HG02852 (cell line): ENCODE data around the gene MSL3B.
A peak's percentile ranks its signal among the peaks of the same experiment; 100 is the strongest.
"Not testable (repeated sequence)": the region's sequence is repeated elsewhere in the genome, so short reads cannot be mapped to it uniquely, and the experiment has no call there.

Experiments
- ATAC-seq: cut with Tn5 transposase; IDR thresholded peaks from one replicate; pipeline ENCODE4 v1.9.1; 2021; ENCODE audit warnings: mild to moderate bottlenecking, moderate library complexity; ENCODE audit not compliant: unreplicated experiment

Gene MSL3B

GRCh38 chr2:233867993-233868532 is at the start of gene MSL3B:
MSL3B (minus strand) TSS chr2:233868386.
- no peak for ATAC-seq

DNA sequence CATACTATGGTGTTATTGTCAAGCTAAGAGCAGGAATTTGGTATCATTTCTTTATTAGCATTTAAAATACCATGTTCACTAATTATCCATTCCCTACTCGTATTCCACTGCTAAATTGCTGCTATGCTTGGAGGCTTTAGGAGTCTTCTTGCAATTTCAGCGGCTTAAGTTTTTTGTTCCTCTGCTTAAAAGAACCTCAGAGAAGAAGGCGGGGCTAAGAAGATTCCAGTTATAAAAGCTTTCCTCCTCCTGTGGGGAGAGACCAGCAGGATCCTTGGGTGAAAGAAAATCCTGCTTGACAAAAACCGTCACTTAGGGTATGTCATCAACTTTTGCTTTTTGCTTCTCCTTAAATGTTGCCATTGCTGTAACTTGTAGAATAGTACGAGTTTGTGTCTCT is 48.9 kb upstream of the MSL3B start, which contains the start of gene TRPM8:
Gene TRPM8 (plus strand): TSS at position 258 of the 400 bp plus-strand sequence. CDS start 9,165 bp downstream, outside the sequence.
- ATAC-seq: no peak

DNA sequence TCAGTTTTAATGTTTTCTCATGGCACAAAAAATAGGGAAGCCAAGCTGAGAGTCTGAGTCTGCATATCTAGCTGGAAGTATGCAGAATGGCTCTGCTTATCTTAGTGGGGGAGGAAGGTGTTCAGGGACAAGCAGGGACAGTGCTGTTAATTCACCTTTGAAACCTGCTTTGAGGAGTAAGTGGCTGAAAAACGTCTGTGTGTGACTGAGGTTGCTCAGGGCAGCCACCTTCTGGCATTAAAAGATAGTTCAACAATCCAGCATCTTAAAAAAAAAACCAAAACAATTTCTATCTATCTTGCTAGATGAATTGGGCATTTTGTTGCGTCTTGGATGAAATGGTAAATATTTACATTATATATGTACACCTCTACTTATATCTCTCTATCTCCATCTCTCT is 46.9 kb upstream of the MSL3B start:
- no peak for ATAC-seq

- ATAC-seq: no peak
Measured at GRCh38 chr2:233912691-233913423, 44.7 kb upstream of the MSL3B start.

DNA sequence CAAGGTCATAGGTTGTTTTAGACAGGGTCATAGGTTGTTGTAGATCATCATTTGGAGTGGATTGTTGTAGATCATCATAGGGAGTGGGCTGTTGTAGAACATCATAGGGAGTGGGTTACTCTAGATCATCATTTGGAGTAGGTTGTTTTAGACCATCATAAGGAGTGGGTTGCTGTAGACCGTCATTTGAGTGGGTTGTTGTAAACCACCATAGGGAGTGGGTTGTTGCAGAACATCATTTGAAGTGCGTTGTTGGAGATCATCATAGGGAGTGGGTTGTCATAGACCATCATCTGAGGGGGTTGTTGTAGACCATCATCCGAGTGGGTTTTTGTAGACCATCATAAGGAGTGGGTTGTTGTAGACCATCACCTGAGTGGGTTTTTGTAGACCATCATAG is 39.4 kb upstream of the MSL3B start:
- no peak for ATAC-seq

- no peak for ATAC-seq
Measured at GRCh38 chr2:233905945-233906344, 37.8 kb upstream of the MSL3B start.

DNA sequence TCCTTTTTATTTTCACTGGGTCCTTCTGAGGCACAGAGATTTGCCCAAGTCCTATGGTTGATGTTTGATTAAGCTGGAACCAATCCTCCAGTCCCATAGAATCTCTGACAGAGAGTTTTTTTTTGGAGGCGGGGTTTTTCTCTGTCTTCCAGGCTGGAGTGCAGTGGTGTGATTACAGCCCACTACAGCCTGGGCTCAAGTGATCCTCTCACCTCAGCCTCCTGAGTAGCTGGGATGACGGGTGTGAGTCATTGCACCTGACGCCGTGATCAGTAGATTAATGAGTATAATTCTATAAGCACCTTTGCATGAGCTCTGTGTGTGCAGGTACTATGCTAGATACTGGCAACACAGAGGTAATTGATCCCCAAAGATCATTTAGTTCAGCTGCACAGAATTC is 33.7 kb upstream of the MSL3B start:
- no peak for ATAC-seq

DNA sequence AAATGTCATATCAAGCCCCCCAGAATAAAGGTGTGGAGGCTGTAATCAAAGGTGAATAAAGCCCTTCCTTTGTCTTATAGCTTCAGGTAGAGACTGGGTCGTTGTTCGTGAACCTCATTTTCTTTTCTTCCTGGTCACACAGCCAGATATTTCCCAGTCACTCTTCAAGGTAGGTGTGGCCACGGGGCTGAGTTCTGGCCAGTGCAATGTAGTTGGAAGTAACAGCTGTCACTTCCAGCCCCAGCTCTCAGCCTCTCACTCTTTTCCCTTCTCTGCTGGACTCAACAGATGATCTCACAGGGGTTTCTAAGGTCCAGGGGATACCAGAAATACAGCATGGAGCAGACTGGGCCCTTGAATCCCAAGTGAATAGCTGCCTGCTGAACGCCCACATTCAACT is 33.2 kb upstream of the MSL3B start:
- no peak for ATAC-seq

- ATAC-seq: not testable (repeated sequence)
Measured at GRCh38 chr2:233896253-233896652, 28.1 kb upstream of the MSL3B start.

DNA sequence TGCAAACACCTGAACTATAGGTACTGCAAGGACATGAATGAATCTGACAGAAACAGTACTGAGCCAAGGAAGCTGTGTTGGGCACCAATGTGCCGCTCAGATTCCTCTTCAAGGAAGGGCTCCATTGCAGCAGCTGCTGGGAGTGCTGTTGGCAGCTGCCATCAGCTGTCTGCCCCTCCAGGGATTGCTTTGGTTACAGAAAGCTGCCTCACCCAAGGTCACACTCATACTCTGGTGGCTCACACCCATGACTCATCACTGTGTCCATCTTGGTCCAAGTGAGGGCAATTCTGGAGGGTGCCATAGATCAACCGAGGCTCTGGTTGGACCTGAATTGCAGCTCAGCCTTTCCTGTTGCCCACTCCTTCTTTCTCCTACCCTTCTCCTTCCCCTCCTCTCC is 24.6 kb upstream of the MSL3B start:
- no peak for ATAC-seq

GRCh38 chr2:233882353-233882752 is 14.2 kb upstream of the MSL3B start:
- no peak for ATAC-seq

DNA sequence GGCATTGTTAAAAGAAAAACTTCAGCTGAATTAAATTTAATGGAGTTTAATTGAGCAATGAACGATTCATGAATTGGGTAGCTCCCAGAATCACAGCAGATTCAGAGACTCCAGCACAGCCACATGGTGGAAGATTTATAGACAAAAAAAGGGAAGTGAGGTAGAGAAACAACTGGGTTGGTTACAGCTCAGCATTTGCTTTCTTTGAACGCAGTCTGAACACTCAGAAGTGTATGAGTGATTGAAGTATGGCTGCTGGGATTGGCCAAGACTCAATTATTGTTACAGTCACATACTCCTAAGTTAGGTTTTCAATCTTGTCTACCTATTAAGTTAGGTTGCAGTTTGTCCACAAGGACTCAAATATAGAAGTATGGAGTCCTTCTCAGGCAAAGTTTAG is 3.9 kb upstream of the MSL3B start:
- ATAC-seq: not testable (repeated sequence)

GRCh38 chr2:233871432-233871831 is 3.2 kb upstream of the MSL3B start:
- ATAC-seq: no peak

GRCh38 chr2:233866479-233866878 is 1.7 kb downstream of the MSL3B start:
- ATAC-seq: no peak

GRCh38 chr2:233865838-233866237 is 2.3 kb downstream of the MSL3B start:
- no peak for ATAC-seq

GRCh38 chr2:233862261-233862768 is 5.9 kb downstream of the MSL3B start:
- no peak for ATAC-seq

DNA sequence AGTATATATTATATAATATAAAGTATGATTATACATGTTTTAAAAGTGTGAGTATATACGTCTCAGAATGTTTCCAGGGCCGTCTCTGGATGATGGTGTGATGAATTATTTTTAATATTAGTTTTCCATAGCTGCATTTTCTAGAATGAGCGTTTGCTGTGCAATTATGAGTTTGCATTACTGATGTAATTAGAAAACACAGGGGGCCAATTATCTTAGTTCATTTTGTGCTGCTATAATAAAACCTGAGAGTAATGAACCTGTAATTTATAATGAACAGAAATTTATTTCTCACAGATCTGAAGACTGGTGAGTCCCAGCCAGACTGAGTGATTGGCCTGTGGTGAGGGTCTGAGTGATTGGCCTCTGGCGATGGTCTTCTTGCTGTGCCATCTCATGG is 9.9 kb downstream of the MSL3B start:
- no peak for ATAC-seq

DNA sequence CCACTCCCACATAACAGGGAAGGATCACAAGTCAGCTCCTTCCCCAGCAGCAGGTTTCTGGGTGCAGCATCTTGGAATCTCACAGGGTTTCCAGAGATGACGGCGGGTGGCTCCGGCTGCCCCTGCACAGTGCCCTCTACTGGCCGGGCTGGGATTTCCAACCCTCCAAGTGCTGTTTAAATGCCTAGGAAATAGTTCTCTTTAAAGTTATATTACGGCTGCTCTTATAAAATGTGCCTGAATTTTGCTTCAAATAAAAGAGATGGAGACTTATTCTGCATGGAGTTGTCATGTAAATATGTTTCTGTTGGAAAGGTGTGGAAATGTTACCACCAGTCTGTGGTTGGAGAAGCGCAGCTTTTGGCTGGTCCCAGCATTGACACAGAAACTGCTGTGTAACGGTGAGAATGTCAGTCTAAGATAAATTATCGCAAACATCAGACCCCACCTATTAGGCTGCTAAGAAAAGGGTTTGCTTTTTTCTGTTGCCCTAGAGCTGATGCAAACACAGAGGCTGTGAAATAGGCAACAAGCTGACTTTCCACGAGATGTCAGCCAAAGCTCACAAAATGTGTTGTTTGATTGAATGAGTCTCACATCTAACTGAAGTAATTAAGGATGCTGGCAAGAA is 10.6 kb downstream of the MSL3B start:
- no peak for ATAC-seq

GRCh38 chr2:233856184-233856583 is 12.0 kb downstream of the MSL3B start:
- no peak for ATAC-seq

GRCh38 chr2:233855345-233855744 is 12.8 kb downstream of the MSL3B start:
- no peak for ATAC-seq

DNA sequence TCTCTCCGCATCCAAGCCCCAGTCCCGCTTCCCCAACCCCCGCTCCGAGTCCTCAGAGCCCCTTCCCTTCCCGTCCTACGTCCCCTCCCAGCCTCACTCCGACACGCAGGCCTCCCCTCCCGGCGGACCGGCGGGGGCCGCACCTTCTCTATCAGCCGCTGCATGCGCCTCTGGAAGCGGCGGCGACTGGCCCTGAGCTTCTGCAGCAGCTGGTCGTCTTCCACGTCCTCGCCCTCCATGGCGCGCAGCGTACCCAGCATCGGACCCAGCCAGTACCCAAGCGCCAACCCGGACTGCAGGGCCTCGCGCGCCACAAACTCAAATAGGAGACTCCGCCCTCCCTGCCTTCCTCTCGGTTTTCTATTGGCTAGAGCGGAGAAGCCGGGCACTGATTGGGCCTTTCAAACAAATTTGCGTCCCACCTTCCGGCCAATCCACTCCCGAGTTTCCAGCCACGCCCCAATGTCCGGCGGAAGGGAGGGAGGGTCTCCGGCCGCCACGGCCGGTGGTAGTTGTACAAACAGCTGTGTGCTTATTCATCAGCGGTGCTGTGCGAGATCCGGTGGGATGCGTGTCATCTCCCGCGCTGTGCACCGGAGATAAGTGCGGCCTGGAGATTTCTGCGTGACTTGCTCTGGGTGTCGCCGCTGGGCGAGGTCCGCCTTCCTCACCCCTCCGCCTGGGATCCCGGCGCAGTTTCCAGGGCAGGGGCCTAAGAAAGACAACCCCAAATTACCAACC is 13.8 kb downstream of the MSL3B start, which contains the start of gene HJURP:
Gene HJURP (minus strand): TSS at position 295 of the 741 bp plus-strand sequence. CDS start 35 bp downstream, at position 260.
- ATAC-seq: peak; percentile 97
